Retinal pigment epithelial cell (primary cell): ENCODE data around the gene NSRP1.

Experiments used
- DNase-seq: peaks from one replicate; pipeline ENCODE4 v3.0.0-alpha.2; 2010; ENCODE audit warnings: low read depth
- H3K4me3 ChIP-seq: 2 replicates; pipeline ENCODE4 v1.5.1; 2011; ENCODE audit warnings: mild to moderate bottlenecking, low read length, control low read depth, moderate library complexity
- TF ChIP-seq, protein P1 (sequence below): conservative IDR thresholded peaks from 2 replicates; pipeline ENCODE4 v1.5.1; 2011; ENCODE audit warnings: low read depth, low read length, control low read depth, inconsistent platforms

Gene NSRP1

DNA sequence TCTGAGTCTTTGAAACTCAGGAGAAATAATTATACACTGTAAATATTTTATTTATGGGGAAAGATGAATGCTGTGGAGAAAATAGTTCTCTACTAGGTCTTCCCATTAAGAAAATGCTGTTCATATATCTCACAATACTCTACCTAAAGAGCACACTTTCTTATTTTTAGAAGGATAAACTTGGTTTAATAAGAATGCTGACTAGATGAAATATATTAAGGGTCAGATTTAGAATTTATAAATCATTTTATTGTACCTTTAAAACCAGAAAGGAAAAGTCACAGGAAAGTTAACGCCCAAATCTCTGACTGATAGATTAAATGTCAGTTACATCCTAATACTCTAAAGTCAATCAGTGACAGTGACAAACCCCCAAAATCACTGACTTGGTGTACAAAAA is 70.1 kb downstream of the NSRP1 start:
- no peak overlapping the region for H3K4me3 ChIP-seq
- no peak for DNase-seq
- TF ChIP-seq, protein P1, sequence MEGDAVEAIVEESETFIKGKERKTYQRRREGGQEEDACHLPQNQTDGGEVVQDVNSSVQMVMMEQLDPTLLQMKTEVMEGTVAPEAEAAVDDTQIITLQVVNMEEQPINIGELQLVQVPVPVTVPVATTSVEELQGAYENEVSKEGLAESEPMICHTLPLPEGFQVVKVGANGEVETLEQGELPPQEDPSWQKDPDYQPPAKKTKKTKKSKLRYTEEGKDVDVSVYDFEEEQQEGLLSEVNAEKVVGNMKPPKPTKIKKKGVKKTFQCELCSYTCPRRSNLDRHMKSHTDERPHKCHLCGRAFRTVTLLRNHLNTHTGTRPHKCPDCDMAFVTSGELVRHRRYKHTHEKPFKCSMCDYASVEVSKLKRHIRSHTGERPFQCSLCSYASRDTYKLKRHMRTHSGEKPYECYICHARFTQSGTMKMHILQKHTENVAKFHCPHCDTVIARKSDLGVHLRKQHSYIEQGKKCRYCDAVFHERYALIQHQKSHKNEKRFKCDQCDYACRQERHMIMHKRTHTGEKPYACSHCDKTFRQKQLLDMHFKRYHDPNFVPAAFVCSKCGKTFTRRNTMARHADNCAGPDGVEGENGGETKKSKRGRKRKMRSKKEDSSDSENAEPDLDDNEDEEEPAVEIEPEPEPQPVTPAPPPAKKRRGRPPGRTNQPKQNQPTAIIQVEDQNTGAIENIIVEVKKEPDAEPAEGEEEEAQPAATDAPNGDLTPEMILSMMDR, result no peak

DNA sequence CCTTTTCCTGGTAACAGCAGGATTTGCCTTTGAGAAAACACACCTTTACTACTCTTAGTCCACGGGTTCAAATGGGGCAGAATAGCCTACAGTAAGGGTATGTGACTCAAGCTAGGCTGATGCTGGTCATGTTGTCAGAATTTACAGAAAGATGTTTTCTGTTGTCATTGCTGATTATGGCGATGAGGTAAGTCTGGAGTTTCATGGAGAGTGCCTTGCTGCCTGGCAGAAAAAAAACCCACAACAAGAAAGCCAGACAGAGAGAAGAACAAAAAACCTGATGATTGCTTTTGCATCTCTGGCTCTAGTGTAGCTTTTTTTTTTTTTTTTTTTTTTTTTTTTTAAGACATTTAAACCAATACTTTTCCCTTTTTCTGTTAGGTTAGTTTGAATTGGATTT is 71.0 kb downstream of the NSRP1 start:
- H3K4me3 ChIP-seq, result no peak overlapping the region
- TF ChIP-seq, protein P1, result no peak
- DNase-seq, result no peak

DNA sequence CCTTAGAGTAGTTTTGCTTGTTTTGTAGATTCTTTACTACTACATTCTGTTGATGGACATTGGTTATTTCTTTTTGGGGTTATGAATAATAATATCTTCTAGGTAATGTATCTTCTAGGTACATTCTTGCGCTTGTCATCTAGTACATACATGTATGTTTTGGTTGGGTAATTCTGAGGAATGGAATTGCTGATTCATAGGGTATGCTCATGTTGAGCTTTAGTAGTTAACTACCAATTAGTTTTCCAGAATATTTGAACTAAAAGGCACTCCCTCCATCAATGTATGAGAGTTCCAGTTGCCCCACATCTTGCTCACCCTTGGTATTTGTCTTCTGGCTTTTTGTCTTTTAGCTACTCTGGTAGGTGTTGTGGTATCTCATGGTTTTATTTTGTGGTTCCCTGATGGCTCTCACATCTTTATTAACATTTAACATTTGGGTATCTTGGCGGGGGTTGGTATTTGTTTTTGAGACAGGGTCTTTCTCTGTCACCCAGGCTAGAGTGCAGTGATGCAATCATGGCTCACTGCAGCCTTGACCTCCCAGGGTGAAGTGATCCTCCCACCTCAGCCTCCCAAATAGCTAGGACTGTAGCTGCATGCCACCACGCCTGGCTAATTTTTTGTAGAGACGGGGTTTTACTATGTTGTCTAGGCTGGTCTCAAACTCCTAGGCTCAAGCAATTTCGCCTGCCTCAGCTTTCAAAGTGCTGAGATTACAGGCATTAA is 71.8 kb downstream of the NSRP1 start:
- TF ChIP-seq, protein P1, result no peak
- no peak overlapping the region for H3K4me3 ChIP-seq
- no peak for DNase-seq

DNA sequence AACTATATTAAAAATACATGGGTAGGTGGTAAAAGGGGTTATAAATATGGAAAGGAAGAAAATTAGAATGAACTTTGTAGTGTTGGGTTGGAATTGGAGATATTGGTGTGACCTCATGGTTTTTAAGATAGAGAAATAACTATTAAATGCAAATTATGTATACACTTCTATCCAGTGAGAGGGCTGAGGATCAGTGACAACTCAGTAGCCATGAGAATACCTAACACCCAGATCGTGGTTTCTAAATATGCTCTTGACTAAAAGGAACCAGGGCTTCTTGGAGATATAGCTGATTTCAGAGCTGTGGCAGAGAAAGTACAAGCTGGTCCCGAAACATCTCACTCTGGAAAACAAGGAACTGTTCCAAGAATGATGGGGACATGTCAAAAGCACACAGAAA is 74.5 kb downstream of the NSRP1 start:
- no peak for DNase-seq
- no peak overlapping the region for H3K4me3 ChIP-seq
- TF ChIP-seq, protein P1, result no peak

DNA sequence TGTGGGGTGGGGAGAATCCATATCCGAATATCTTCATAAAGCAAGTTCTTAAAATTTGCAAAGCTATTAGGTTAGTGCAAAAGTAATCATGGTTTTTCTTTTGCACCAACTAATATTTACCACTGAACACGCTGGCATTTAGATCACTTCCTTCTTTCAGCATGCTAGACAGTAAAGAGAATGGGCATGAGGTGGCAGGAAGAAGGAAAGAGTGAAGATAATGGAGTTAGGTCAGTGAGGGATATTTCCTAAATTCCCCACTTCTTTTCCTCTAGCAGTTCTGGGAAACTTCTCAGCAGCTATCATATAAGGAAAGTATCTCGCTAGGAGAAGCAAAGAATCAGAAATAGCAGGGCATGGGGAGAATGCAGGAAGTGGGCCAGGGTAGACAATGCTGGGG is 79.9 kb downstream of the NSRP1 start:
- H3K4me3 ChIP-seq, result no peak overlapping the region
- TF ChIP-seq, protein P1, result no peak
- no peak for DNase-seq

DNA sequence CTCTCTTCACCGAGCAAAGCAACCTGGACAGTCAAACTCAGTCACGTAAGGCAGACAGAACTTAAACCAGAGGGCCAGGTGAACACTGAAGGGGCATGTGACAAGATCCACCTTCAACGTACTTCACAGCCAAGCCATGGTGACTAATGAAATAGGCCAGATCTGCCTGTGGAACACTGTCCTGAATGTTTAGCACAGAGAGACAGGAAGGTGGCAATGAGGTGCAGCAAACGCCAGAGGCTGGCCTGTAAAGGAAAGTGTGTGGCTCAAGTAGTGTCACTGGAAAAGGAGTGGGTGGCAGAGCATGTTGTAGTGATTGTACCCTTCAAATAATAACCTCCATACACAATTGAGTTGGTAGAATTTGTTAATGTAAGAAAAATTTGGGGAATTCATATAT is 80.8 kb downstream of the NSRP1 start:
- no peak for DNase-seq
- TF ChIP-seq, protein P1, result no peak
- no peak overlapping the region for H3K4me3 ChIP-seq

DNA sequence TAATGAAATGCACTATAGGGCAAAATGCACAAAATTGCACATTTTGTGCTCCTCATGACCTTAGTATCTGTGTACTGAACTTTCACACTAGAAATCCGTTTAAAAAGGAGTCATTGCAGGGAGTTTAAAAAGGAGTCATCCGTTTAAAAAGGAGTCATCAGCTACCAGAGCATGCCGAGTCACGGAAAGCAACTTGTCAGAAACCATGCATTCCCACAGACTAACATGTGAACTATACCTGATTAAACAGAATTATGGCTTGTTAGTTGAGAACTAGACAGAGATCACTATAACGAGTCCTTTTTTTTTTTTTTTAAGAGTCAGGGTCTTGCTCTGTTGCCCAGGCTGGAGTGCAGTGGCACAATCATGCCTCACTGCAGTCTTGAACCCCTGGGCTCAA is 83.0 kb downstream of the NSRP1 start:
- no peak overlapping the region for H3K4me3 ChIP-seq
- TF ChIP-seq, protein P1, result no peak
- no peak for DNase-seq
